Uterus (tissue), 2 donors: Measurements from ENCODE around the gene ASCC2.

ENCODE experiments used
- CTCF ChIP-seq, 4 experiments: fragments of 200-600 bp in 2 of 4; fragments of 450-650 bp in 2 of 4; sonication (generic) in 2 of 4; IDR thresholded peaks; one replicate each; pipeline ENCODE4 v1.5.1; 2016 to 2019; ENCODE audit warnings: antibody characterized with exemption in 4 of 4, mild to moderate bottlenecking in 2 of 4, moderate library complexity in 1 of 4
- POLR2A ChIP-seq, 2 donors: fragments of 450-650 bp; IDR thresholded peaks; one replicate each; pipeline ENCODE4 v1.6.1; 2016; ENCODE audit warnings: antibody characterized with exemption in 2 of 2, mild to moderate bottlenecking in 1 of 2, moderate library complexity in 1 of 2

GRCh38 chr22:29867851-29868250, 29.8 kb upstream of the ASCC2 start:
- no peak for TF ChIP-seq CTCF (IDR thresholded peaks at IDR 0.05)
- no peak for TF ChIP-seq POLR2A (IDR thresholded peaks at IDR 0.05)
